HG02610 (cell line): ENCODE measurements around the gene SFT2D1.
A peak's percentile ranks its signal among the peaks of the same experiment; 100 is the strongest.

Source experiments
- ATAC-seq: cut with Tn5 transposase; IDR thresholded peaks from one replicate; pipeline ENCODE4 v1.9.1; 2021; ENCODE audit warnings: mild to moderate bottlenecking, moderate library complexity; ENCODE audit not compliant: unreplicated experiment

SFT2D1 gene

GRCh38 chr6:166308769-166309589, 33.4 kb downstream of the SFT2D1 start:
- no peak for ATAC-seq

GRCh38 chr6:166308033-166308768, 34.1 kb downstream of the SFT2D1 start, which contains the start of gene PRR18:
Gene PRR18, minus strand, starts transcription at chr6:166308392. Its CDS starts 250 bp downstream, at chr6:166308142.
- ATAC-seq: peak; percentile 63

- ATAC-seq: peak; percentile 25
Measured at GRCh38 chr6:166307082-166308032, 35.0 kb downstream of the SFT2D1 start.

GRCh38 chr6:166306378-166307081, 35.8 kb downstream of the SFT2D1 start:
- no peak for ATAC-seq

GRCh38 chr6:166305562-166306117, 36.7 kb downstream of the SFT2D1 start:
- no peak for ATAC-seq

GRCh38 chr6:166304106-166304505, 38.2 kb downstream of the SFT2D1 start:
- no peak for ATAC-seq

GRCh38 chr6:166301611-166302529, 40.5 kb downstream of the SFT2D1 start:
- ATAC-seq: no peak

GRCh38 chr6:166300357-166300987, 41.9 kb downstream of the SFT2D1 start:
- no peak for ATAC-seq

GRCh38 chr6:166297606-166298005, 44.7 kb downstream of the SFT2D1 start:
- no peak for ATAC-seq

GRCh38 chr6:166296035-166296883, 46.1 kb downstream of the SFT2D1 start:
- ATAC-seq: no peak

GRCh38 chr6:166293731-166294584, 48.4 kb downstream of the SFT2D1 start:
- no peak for ATAC-seq

GRCh38 chr6:166289207-166290060, 52.9 kb downstream of the SFT2D1 start:
- no peak for ATAC-seq

- ATAC-seq: peak; percentile 95
Measured at GRCh38 chr6:166286839-166287271, 55.5 kb downstream of the SFT2D1 start.

- ATAC-seq: no peak
Measured at GRCh38 chr6:166285233-166285632, 57.1 kb downstream of the SFT2D1 start.

- no peak for ATAC-seq
Measured at GRCh38 chr6:166284640-166285039, 57.7 kb downstream of the SFT2D1 start.
